ENCODE measurements around the gene TRIM29. TPM values are rescaled to one million over a fixed set of nuclear protein-coding genes. Genes with fewer than 3 reads are reported as not detected.

The TRIM29 gene
- total RNA-seq, 1 donor from 2014 or later = not detected

GRCh38 chr11:120170741-120171261 is 32.9 kb upstream of the TRIM29 start:
- Mint-ChIP-seq H3K27ac (no peak overlapping the region), H3K4me3 (ENCODE audit: low read depth) (no peak overlapping the region), H3K9me3 (ENCODE audit: low read depth) (peaks cover under 1% of the 10 kb centered on the region), H3K27me3 (peaks cover 86% of the 10 kb centered on the region), H3K4me1 (ENCODE audit: low read depth) (peaks cover 2% of the 10 kb centered on the region), H3K36me3 (ENCODE audit: insufficient read depth) (no peaks in the 10 kb centered on the region)
- TF ChIP-seq CTCF (IDR thresholded peaks at IDR 0.05; ENCODE audit: unreplicated experiment) = no peak
- DNase-seq (ENCODE audit: low spot score, unreplicated experiment) = no peak

DNA sequence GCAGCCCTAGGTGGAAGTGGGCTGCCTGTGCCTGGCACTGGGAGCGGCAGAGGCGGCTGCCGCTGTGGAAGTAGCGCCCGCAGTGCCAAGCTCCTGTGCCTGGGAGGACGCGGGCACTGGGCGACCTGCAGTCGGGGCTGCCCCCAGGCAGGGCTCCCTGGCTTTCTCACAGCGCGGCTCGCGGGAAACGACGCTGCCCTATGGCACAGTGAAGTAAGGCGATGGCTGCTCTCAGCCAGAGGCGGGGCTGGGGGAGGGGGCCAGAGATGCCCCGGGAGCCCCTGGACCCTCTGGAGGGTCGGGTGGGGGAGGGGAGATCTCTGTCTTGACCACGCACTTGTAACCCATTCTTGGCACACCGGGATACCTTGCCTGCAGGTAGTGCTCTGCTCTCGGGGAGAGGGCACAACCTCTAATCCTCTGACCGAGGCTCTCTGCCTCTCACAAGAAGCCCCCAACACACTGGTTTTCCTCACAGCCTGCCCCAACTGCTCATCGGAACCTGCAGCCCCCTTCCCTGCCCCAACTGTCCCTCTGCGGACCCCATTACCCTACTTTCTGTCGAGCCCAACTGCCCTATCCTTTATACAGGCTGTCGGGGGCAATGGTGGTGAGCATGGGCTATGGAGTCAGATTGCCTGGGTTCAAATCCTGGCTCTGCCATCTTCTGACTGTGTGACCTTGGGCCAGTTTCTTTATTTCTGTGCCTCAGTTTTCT is 32.2 kb upstream of the TRIM29 start:
- Mint-ChIP-seq H3K27ac (no peak overlapping the region), H3K9me3 (ENCODE audit: low read depth) (peaks cover 2% of the 10 kb centered on the region), H3K36me3 (ENCODE audit: insufficient read depth) (no peaks in the 10 kb centered on the region), H3K27me3 (peaks cover 86% of the 10 kb centered on the region), H3K4me3 (ENCODE audit: low read depth) (no peak overlapping the region), H3K4me1 (ENCODE audit: low read depth) (peaks cover 2% of the 10 kb centered on the region)
- TF ChIP-seq CTCF (IDR thresholded peaks at IDR 0.05; ENCODE audit: unreplicated experiment) = no peak
- no peak for DNase-seq (ENCODE audit: low spot score, unreplicated experiment)

DNA sequence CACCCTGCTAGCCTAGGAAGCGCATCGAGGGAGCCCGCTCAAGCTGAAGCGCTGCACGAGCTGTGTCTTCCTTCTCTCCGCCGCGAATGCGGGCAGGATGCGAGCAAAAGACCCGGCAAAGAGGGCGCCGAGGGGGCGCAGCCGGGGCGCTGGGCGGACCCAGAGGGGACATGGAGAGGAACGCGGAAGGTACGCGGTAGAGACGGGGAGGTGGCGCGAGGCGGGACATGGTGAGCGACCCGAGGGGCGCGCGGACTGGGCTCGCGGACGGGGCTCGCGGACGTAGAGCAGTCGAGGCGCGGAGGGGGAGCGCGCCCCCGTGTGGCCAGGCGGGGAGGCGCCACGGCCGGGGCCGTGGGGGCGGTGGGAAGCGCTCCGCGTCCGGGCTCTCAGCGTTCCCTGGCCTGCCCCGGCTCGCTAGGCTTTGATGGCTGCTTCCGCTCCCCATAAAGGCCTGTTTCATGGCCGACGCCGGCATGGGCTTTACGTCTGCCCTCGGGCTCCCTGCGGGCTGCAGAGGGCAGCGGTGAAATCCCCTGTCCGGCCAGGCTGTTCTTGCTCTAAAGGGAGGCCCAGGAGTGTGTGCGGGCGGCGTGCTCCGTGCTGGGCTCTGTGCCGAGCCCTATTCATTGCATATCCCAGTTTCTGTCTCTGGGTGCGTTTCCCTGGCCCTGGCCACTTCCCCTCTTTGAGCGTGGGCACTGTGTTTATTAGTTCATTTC is 31.2 kb upstream of the TRIM29 start:
- peaks cover 82% of the 10 kb centered on the region for H3K27me3 Mint-ChIP-seq
- peak overlapping the region; percentile 90 for H3K27ac Mint-ChIP-seq
- DNase-seq (ENCODE audit: low spot score, unreplicated experiment) = peak; percentile 69
- peak overlapping the region; percentile 68 for H3K4me3 Mint-ChIP-seq (ENCODE audit: low read depth)
- peak; percentile 95 for TF ChIP-seq CTCF (IDR thresholded peaks at IDR 0.05; ENCODE audit: unreplicated experiment)
- no peaks in the 10 kb centered on the region for H3K36me3 Mint-ChIP-seq (ENCODE audit: insufficient read depth)
- H3K4me1 Mint-ChIP-seq (ENCODE audit: low read depth) = peaks cover 2% of the 10 kb centered on the region
- H3K9me3 Mint-ChIP-seq (ENCODE audit: low read depth) = peaks cover 2% of the 10 kb centered on the region

DNA sequence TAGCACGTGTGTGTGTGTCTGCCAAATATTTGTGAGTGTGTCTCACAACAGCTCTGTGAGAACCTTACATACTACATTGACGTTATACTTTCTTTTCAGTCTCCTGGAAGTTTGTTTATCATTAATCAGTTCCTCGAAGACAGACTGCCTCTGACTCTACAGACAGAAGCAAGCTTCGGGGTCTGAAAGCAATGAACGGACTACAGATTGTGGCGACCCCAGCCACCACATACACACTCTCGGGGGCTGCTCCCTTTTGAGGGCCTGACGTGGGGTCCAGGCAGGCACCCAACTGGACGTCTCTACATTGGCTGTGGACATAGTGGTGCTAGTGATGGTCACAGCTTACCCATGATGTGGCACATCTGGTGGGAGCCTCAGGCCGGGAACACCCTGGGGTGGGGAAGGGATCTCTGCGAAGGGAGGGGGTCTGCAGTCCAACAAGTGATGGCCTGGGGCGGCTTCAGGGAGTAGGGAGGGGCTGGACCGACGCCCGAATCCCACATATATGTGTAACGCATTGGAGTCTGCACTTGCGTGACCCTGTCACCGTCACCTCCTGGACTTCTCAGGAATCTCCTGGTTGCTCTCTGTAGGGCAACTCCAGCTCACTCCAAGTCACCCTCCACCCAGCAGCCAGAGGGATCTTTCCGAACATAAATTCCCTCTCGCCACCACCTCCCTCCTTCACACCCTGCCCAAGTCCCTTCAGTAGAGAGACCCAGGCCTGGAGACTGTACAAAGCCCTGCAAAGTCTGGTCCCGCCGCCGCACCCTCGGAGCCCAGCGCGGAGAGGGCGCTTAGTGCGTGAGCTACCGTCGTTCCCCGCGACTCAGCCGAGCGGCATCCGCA is 30.4 kb upstream of the TRIM29 start:
- DNase-seq (ENCODE audit: low spot score, unreplicated experiment) = no peak
- H3K4me1 Mint-ChIP-seq (ENCODE audit: low read depth) = peaks cover 2% of the 10 kb centered on the region
- peak overlapping the region; percentile 90 for H3K27ac Mint-ChIP-seq
- peak overlapping the region; percentile 68 for H3K4me3 Mint-ChIP-seq (ENCODE audit: low read depth)
- no peaks in the 10 kb centered on the region for H3K36me3 Mint-ChIP-seq (ENCODE audit: insufficient read depth)
- H3K27me3 Mint-ChIP-seq = peaks cover 77% of the 10 kb centered on the region
- TF ChIP-seq CTCF (IDR thresholded peaks at IDR 0.05; ENCODE audit: unreplicated experiment) = no peak
- H3K9me3 Mint-ChIP-seq (ENCODE audit: low read depth) = peaks cover 2% of the 10 kb centered on the region

DNA sequence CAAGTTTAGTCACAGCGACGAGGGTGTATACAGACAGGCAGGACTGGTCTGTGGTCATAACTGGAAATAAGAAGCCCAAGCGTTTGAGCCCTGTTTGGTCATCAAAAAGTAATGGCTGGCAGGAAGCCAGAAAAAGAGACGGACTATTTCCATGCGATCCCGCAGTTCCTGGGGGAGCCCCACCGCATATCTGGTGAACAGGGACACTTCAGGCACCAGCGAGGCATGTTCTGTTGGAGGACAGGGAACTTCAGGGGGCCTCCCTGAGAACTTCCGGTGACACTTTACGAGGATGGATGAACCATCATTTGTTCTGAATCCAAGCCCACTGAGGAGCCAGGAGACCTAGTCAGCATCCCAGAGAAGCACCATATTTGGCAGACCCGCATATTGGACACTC is 29.7 kb upstream of the TRIM29 start:
- no peak for DNase-seq (ENCODE audit: low spot score, unreplicated experiment)
- Mint-ChIP-seq H3K9me3 (ENCODE audit: low read depth) (peaks cover 2% of the 10 kb centered on the region), H3K4me1 (ENCODE audit: low read depth) (peaks cover 2% of the 10 kb centered on the region), H3K27ac (no peak overlapping the region), H3K36me3 (ENCODE audit: insufficient read depth) (no peaks in the 10 kb centered on the region), H3K4me3 (ENCODE audit: low read depth) (no peak overlapping the region), H3K27me3 (peaks cover 73% of the 10 kb centered on the region)
- TF ChIP-seq CTCF (IDR thresholded peaks at IDR 0.05; ENCODE audit: unreplicated experiment) = no peak

All from progenitor cell of endocrine pancreas (in vitro differentiated cells).